Adrenal gland (tissue), 12 donors: ENCODE measurements around the gene DLG2. TPM values are rescaled to one million over a fixed set of nuclear protein-coding genes. Genes with fewer than 3 reads are reported as not detected.

Experiments
- DNase-seq, 7 donors: peaks; one replicate each; pipeline ENCODE4 v3.0.0-alpha.2; 2019 to 2020
- H3K27ac ChIP-seq, 5 donors: fragments of 200-600 bp; sonication (generic) in 4 of 5; 1 replicate in 3 of 5; 2 replicates in 2 of 5; pipeline versions ENCODE4 v1.5.1 to v1.8.0; 2016 to 2020; ENCODE audit warnings: mild to moderate bottlenecking in 1 of 5
- H3K27me3 ChIP-seq: fragments of 200-600 bp; 2 replicates; pipeline ENCODE4 v1.8.0; 2021
- H3K36me3 ChIP-seq, 2 donors: fragments of 200-600 bp; replicated peaks in 1 of 2; 1 replicate in 1 of 2; 2 replicates in 1 of 2; pipeline versions ENCODE4 v1.5.1 to v1.8.0; 2018 to 2022
- H3K4me1 ChIP-seq, 2 donors: fragments of 200-600 bp; replicated peaks in 1 of 2; 1 replicate in 1 of 2; 2 replicates in 1 of 2; pipeline versions ENCODE4 v1.5.1 to v1.8.0; 2018 to 2021
- H3K4me3 ChIP-seq, 4 donors: fragments of 200-600 bp; sonication (generic) in 3 of 4; one replicate each; pipeline ENCODE4 v1.5.1; 2016 to 2018
- H3K9me3 ChIP-seq, 3 donors: fragments of 200-600 bp; sonication (generic) in 1 of 3; replicated peaks in 1 of 3; 1 replicate in 2 of 3; 2 replicates in 1 of 3; pipeline versions ENCODE4 v1.5.1 to v1.8.0; 2016 to 2021
- POLR2A ChIP-seq, 2 donors: fragments of 450-650 bp; IDR thresholded peaks; one replicate each; pipeline ENCODE4 v1.6.1; 2017; ENCODE audit warnings: antibody characterized with exemption in 2 of 2, mild to moderate bottlenecking in 2 of 2, moderate library complexity in 1 of 2
- WGBS, 4 donors: extraction: QIAGEN DNeasy Blood & Tissue Kit in 2 of 4; methylation state at CpG; one replicate each; pipeline versions ENCODE4 v1.1.5 to v1.1.7; 2013 to 2017; 5-methylcytosine and 5-hydroxymethylcytosine counted together
- intact Hi-C, 2 donors: fragments of 100-400 bp; cut with DNase I; formaldehyde crosslinking; loops; one replicate each; pipeline versions ENCODE4 v1.14.1 to v1.15.0; 2022 to 2023
- polyA plus RNA-seq, 3 donors: library from polyadenylated mRNA; stranded (reverse); fragments of 200-250 nt in 2 of 3; fragments of 350-450 nt in 1 of 3; fragmentation: Illumina TruSeq in 1 of 3; extraction: RNeasy Lipid Tissue Mini Kit (QIAGEN cat#74804) in 1 of 3; gene quantifications; one replicate each; pipeline ENCODE4 v1.2.3, GENCODE V29; 2013 to 2014
- total RNA-seq, 9 donors: library from RNA; depleted of rRNA in 4 of 9; stranded (reverse); fragments of >200 nt in 4 of 9; fragments of 120-200 nt in 1 of 9; fragmentation: NEBNext Ultra II Directional in 1 of 9; extraction: Animal tissue kit (Norgen Biotek cat#: 25700) in 1 of 9; gene quantifications; one replicate each; pipeline versions ENCODE4 v1.1.0 to v1.2.4, GENCODE V29; 2013 to 2023
- TF ChIP-seq, protein P1 (sequence below), 6 experiments: fragments of 450-650 bp in 4 of 6; fragments of 200-600 bp in 2 of 6; sonication (generic) in 1 of 6; IDR thresholded peaks; 1 replicate in 5 of 6; 2 replicates in 1 of 6; pipeline versions ENCODE4 v1.5.1 to v1.8.0; 2016 to 2021; ENCODE audit warnings: antibody characterized with exemption in 6 of 6, mild to moderate bottlenecking in 2 of 6, moderate library complexity in 1 of 6
- donor health status: healthy with polysubstance abuse.
- donor health status: Bipolar disorder and iron deficiency.
- donor health status: DM: yes; HTN: yes; CAD: no.
- donor health status: DM: no; HTN: no; CAD: no.
- donor health status: DM: no; HTN: no; CAD: no.
- donor health status: DM: yes; HTN: yes; CAD: no.

DLG2 gene
- total and polyA plus RNA-seq, 12 donors = 8.3 to 101 (median 37.5) TPM

DNA sequence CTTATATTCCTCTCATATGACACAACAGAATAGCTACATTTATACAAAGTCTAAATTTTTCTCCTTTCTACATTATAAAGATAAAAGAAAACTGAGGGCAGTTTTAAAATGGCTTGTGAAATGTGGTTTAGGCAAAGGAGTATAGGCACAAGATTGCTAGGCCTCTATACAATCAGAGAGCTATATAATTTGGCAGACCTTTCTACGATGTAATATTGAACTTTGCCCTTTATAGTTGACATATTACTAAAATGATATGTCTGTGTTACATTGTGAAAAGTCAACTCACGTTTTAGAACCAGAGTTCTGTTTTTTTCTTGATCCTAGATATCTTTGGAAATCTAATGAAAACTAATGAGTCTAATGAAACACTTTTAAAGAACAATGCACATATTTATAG is 430.2 kb downstream of the DLG2 start:
- 54 to 63% (median 59%) methylated on average over 2 of the region's 2 CpGs for WGBS, 4 donors
- Histone ChIP-seq H3K4me1 (no peaks in the 10 kb centered on the region), H3K27me3 (no peaks in the 10 kb centered on the region), H3K27ac (no peak overlapping the region), H3K36me3 (no peaks in the 10 kb centered on the region), H3K4me3 (no peak overlapping the region), H3K9me3 (peaks cover 0 to 7% (median 0%) of the 10 kb centered on the region in 3 donors)
- intact Hi-C loops = no loop called here
- DNase-seq = no peak
- TF ChIP-seq, protein P1, sequence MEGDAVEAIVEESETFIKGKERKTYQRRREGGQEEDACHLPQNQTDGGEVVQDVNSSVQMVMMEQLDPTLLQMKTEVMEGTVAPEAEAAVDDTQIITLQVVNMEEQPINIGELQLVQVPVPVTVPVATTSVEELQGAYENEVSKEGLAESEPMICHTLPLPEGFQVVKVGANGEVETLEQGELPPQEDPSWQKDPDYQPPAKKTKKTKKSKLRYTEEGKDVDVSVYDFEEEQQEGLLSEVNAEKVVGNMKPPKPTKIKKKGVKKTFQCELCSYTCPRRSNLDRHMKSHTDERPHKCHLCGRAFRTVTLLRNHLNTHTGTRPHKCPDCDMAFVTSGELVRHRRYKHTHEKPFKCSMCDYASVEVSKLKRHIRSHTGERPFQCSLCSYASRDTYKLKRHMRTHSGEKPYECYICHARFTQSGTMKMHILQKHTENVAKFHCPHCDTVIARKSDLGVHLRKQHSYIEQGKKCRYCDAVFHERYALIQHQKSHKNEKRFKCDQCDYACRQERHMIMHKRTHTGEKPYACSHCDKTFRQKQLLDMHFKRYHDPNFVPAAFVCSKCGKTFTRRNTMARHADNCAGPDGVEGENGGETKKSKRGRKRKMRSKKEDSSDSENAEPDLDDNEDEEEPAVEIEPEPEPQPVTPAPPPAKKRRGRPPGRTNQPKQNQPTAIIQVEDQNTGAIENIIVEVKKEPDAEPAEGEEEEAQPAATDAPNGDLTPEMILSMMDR (IDR thresholded peaks at IDR 0.05) = no peak
- no peak for TF ChIP-seq POLR2A (IDR thresholded peaks at IDR 0.05)

GRCh38 chr11:85195934-85196333 is 431.2 kb downstream of the DLG2 start:
- Histone ChIP-seq H3K4me3 (no peak overlapping the region), H3K9me3 (no peaks in the 10 kb centered on the region), H3K27ac (no peak overlapping the region), H3K27me3 (no peaks in the 10 kb centered on the region), H3K4me1 (no peaks in the 10 kb centered on the region), H3K36me3 (no peaks in the 10 kb centered on the region)
- no peak for DNase-seq
- TF ChIP-seq, protein P1 (IDR thresholded peaks at IDR 0.05) = no peak
- no peak for TF ChIP-seq POLR2A (IDR thresholded peaks at IDR 0.05)
- 84 to 89% (median 85%) methylated on average over 3 of the region's 3 CpGs for WGBS, 4 donors
- intact Hi-C loops = no loop called here

GRCh38 chr11:85187992-85188391 is 439.2 kb downstream of the DLG2 start:
- H3K4me3 ChIP-seq = no peak overlapping the region
- H3K4me1 ChIP-seq = no peaks in the 10 kb centered on the region
- TF ChIP-seq POLR2A (IDR thresholded peaks at IDR 0.05) = no peak
- TF ChIP-seq, protein P1 (IDR thresholded peaks at IDR 0.05) = no peak
- WGBS, 4 donors = 87 to 96% (median 94%) methylated on average over 1 of the region's 1 CpG
- H3K27ac ChIP-seq = no peak overlapping the region
- H3K36me3 ChIP-seq = no peaks in the 10 kb centered on the region
- H3K9me3 ChIP-seq = no peaks in the 10 kb centered on the region
- intact Hi-C loops = no loop called here
- no peaks in the 10 kb centered on the region for H3K27me3 ChIP-seq
- DNase-seq = no peak

GRCh38 chr11:85184721-85185120 is 442.4 kb downstream of the DLG2 start:
- 47 to 68% (median 52%) methylated on average over 1 of the region's 1 CpG for WGBS, 4 donors
- no peak overlapping the region for H3K4me3 ChIP-seq
- intact Hi-C loops = no loop called here
- H3K27ac ChIP-seq = no peak overlapping the region
- H3K4me1 ChIP-seq = no peaks in the 10 kb centered on the region
- no peaks in the 10 kb centered on the region for H3K36me3 ChIP-seq
- H3K9me3 ChIP-seq = no peaks in the 10 kb centered on the region
- H3K27me3 ChIP-seq = no peaks in the 10 kb centered on the region
- DNase-seq = no peak
- TF ChIP-seq, protein P1 (IDR thresholded peaks at IDR 0.05) = no peak
- no peak for TF ChIP-seq POLR2A (IDR thresholded peaks at IDR 0.05)
